ENCODE measurements around the gene ODF2. TPM values are rescaled to one million over a fixed set of nuclear protein-coding genes. Genes with fewer than 3 reads are reported as not detected.

The ODF2 gene
- total and polyA plus RNA-seq, 2 of the 8 experiments (the other 6 are each of a cell fraction or from before 2014, with no cell fraction given), result 5.6 to 17.9 TPM

GRCh38 chr9:128431207-128431606 lies 24.6 kb upstream of the ODF2 start (continued):
- no peak for TF ChIP-seq CTCF (IDR thresholded peaks at IDR 0.05; ENCODE audit: control extremely low read depth in 1 of 3, insufficient read depth in 1 of 3, low read depth in 1 of 3, low read length in 3 of 3)
- no peak for TF ChIP-seq ATF3 (IDR thresholded peaks at IDR 0.05; ENCODE audit: insufficient read depth, low read depth, low read length)
- TF ChIP-seq TEAD4 (IDR thresholded peaks at IDR 0.05; ENCODE audit: low read depth, low read length), result no peak

Data from H1 (cell line).